Measurements from ENCODE around the gene PROSER3. TPM values are rescaled to one million over a fixed set of nuclear protein-coding genes. Genes with fewer than 3 reads are reported as not detected.

The PROSER3 gene
- total and polyA plus RNA-seq, 7 donors: 4.2 to 16.2 (median 8.7) TPM

DNA sequence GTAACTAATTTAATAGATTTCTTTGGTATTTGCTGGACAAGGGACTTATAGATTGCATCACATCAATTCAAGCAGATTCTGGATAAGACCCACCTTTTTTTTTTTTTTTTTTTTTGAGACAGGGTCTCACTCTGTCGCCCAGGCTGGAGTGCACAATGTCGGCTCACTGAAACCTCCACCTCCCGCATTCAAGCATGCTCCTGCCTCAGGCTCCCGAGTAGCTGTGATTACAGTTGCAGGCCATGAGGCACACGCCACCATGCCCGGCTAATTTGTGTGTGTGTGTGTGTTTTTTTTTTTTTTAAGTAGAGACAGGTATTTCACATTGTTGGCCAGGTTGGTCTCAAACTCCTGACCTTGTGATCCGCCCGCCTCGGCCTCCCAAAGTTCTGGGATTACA is 58.9 kb downstream of the PROSER3 start:
- WGBS, 3 donors: 66 to 76% (median 75%) methylated on average over 9 of the region's 9 CpGs
- Histone ChIP-seq H3K9me3 (no peaks in the 10 kb centered on the region), H3K27me3 (ENCODE audit: insufficient read depth in 3 of 3, low read length in 2 of 3) (peaks cover 0 to 40% (median 6%) of the 10 kb centered on the region in 3 donors), H3K27ac (no peak overlapping the region), H3K4me3 (no peak overlapping the region), H3K4me1 (no peaks in the 10 kb centered on the region), H3K36me3 (ENCODE audit: insufficient read depth in 1 of 2, low read depth in 1 of 2) (no peaks in the 10 kb centered on the region)
- intact Hi-C loops (cut with DNase I): no loop called here
- TF ChIP-seq, protein P1, sequence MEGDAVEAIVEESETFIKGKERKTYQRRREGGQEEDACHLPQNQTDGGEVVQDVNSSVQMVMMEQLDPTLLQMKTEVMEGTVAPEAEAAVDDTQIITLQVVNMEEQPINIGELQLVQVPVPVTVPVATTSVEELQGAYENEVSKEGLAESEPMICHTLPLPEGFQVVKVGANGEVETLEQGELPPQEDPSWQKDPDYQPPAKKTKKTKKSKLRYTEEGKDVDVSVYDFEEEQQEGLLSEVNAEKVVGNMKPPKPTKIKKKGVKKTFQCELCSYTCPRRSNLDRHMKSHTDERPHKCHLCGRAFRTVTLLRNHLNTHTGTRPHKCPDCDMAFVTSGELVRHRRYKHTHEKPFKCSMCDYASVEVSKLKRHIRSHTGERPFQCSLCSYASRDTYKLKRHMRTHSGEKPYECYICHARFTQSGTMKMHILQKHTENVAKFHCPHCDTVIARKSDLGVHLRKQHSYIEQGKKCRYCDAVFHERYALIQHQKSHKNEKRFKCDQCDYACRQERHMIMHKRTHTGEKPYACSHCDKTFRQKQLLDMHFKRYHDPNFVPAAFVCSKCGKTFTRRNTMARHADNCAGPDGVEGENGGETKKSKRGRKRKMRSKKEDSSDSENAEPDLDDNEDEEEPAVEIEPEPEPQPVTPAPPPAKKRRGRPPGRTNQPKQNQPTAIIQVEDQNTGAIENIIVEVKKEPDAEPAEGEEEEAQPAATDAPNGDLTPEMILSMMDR (IDR thresholded peaks at IDR 0.05): no peak
- DNase-seq (no peak), ATAC-seq (no peak)

DNA sequence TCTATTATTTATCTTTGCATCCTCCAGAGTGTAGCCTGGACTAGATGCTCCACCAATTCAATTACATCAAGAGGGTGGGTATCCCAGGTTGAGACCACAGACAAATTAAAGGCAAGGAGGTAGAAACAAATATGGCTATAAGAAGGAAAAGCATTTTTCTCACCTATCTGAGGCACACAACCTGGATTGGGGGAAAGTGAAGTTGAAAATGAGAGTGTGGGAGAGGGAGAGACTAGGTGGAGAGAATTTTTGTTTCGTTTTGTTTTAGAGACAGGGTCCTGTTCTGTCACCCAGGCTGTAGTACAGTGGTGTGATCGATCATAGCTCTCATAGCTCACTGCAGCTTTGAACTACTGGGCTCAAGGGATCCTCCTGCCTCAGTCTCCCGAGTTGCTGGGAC is 60.5 kb downstream of the PROSER3 start:
- ATAC-seq (no peak), DNase-seq (no peak)
- H3K9me3 ChIP-seq: no peaks in the 10 kb centered on the region
- H3K36me3 ChIP-seq (ENCODE audit: insufficient read depth in 1 of 2, low read depth in 1 of 2): no peaks in the 10 kb centered on the region
- 48 to 67% (median 56%) methylated on average over 3 of the region's 3 CpGs for WGBS, 3 donors
- H3K4me1 ChIP-seq: no peaks in the 10 kb centered on the region
- TF ChIP-seq, protein P1 (IDR thresholded peaks at IDR 0.05): no peak
- intact Hi-C loops (cut with DNase I): no loop called here
- peaks cover 0 to 36% (median 6%) of the 10 kb centered on the region in 3 donors for H3K27me3 ChIP-seq (ENCODE audit: insufficient read depth in 3 of 3, low read length in 2 of 3)
- no peak overlapping the region for H3K27ac ChIP-seq
- H3K4me3 ChIP-seq: no peak overlapping the region

Other genes starting within 250 kb of the PROSER3 start
- gene DMKN, start 244.5 kb upstream of the PROSER3 start, total RNA-seq: under 1 TPM in 3 of 4 donors, not detected in 1; 0.44 to 0.63 (median 0.45) TPM
- gene DMKN, start 244.5 kb upstream of the PROSER3 start, polyA plus RNA-seq: under 1 TPM; 0.21 to 0.77 (median 0.73) TPM
- gene SBSN, start 229.9 kb upstream of the PROSER3 start, total RNA-seq: not detected
- under 1 TPM in 1 of 3 donors, not detected in 2; 0.09 TPM for gene SBSN, start 229.9 kb upstream of the PROSER3 start, polyA plus RNA-seq
- not detected for gene GAPDHS, start 224.7 kb upstream of the PROSER3 start, total RNA-seq
- not detected for gene GAPDHS, start 224.7 kb upstream of the PROSER3 start, polyA plus RNA-seq
- gene TMEM147, start 212.6 kb upstream of the PROSER3 start, total RNA-seq: 100 to 1,000 TPM in 1 of 4 donors, 10 to 100 TPM in 3; 77.1 to 103 (median 85.5) TPM
- 100 to 1,000 TPM; 143 to 245 (median 202) TPM for gene TMEM147, start 212.6 kb upstream of the PROSER3 start, polyA plus RNA-seq
- gene ATP4A, start 194.5 kb upstream of the PROSER3 start, total RNA-seq: not detected
- not detected for gene ATP4A, start 194.5 kb upstream of the PROSER3 start, polyA plus RNA-seq
- not detected for gene PMIS2, start 172.0 kb upstream of the PROSER3 start, total RNA-seq
- gene PMIS2, start 172.0 kb upstream of the PROSER3 start, polyA plus RNA-seq: not detected
- 1 to 10 TPM; 2.5 to 6.1 (median 4.8) TPM for gene HAUS5, start 145.4 kb upstream of the PROSER3 start, total RNA-seq
- 1 to 10 TPM; 3.3 to 3.9 (median 3.6) TPM for gene HAUS5, start 145.4 kb upstream of the PROSER3 start, polyA plus RNA-seq
- 10 to 100 TPM; 50.1 to 68.1 (median 59.1) TPM for gene RBM42, start 129.1 kb upstream of the PROSER3 start, total RNA-seq
- gene RBM42, start 129.1 kb upstream of the PROSER3 start, polyA plus RNA-seq: 10 to 100 TPM; 53.2 to 69.1 (median 61.1) TPM
- not detected for gene ETV2, start 116.4 kb upstream of the PROSER3 start, total RNA-seq
- gene ETV2, start 116.4 kb upstream of the PROSER3 start, polyA plus RNA-seq: under 1 TPM; 0.19 to 0.23 (median 0.20) TPM
- 100 to 1,000 TPM; 631 to 878 (median 757) TPM for gene COX6B1, start 109.9 kb upstream of the PROSER3 start, total RNA-seq
- 1,000 to 10,000 TPM in 2 of 3 donors, 100 to 1,000 TPM in 1; 912 to 1,724 (median 1,459) TPM for gene COX6B1, start 109.9 kb upstream of the PROSER3 start, polyA plus RNA-seq
- gene UPK1A, start 91.7 kb upstream of the PROSER3 start, total RNA-seq: not detected
- under 1 TPM; 0.17 to 0.31 (median 0.24) TPM for gene UPK1A, start 91.7 kb upstream of the PROSER3 start, polyA plus RNA-seq
- not detected for gene ZBTB32, start 53.6 kb upstream of the PROSER3 start, total RNA-seq
- gene ZBTB32, start 53.6 kb upstream of the PROSER3 start, polyA plus RNA-seq: under 1 TPM in 2 of 3 donors, not detected in 1; 0.08 to 0.10 TPM
- gene KMT2B, start 40.2 kb upstream of the PROSER3 start, total RNA-seq: 10 to 100 TPM; 18.0 to 29.0 (median 23.4) TPM
- gene KMT2B, start 40.2 kb upstream of the PROSER3 start, polyA plus RNA-seq: 10 to 100 TPM; 13.4 to 20.0 (median 19.2) TPM
- gene IGFLR1, start 15.7 kb upstream of the PROSER3 start, total RNA-seq: 10 to 100 TPM in 1 of 4 donors, 1 to 10 TPM in 3; 2.0 to 12.4 (median 2.4) TPM
- gene IGFLR1, start 15.7 kb upstream of the PROSER3 start, polyA plus RNA-seq: 10 to 100 TPM in 1 of 3 donors, 1 to 10 TPM in 2; 5.8 to 11.9 (median 9.9) TPM
- 10 to 100 TPM; 13.3 to 28.7 (median 19.6) TPM for gene U2AF1L4, start 12.8 kb upstream of the PROSER3 start, total RNA-seq
- gene U2AF1L4, start 12.8 kb upstream of the PROSER3 start, polyA plus RNA-seq: 10 to 100 TPM; 12.3 to 26.6 (median 13.6) TPM
- 10 to 100 TPM; 34.7 to 41.0 (median 36.7) TPM for gene PSENEN, start 12.5 kb upstream of the PROSER3 start, total RNA-seq
- 100 to 1,000 TPM in 1 of 3 donors, 10 to 100 TPM in 2; 61.6 to 116 (median 67.7) TPM for gene PSENEN, start 12.5 kb upstream of the PROSER3 start, polyA plus RNA-seq
- gene LIN37, start 9.6 kb upstream of the PROSER3 start, total RNA-seq: 10 to 100 TPM in 1 of 4 donors, 1 to 10 TPM in 3; 3.1 to 14.5 (median 7.9) TPM
- 10 to 100 TPM; 17.8 to 26.8 (median 23.1) TPM for gene LIN37, start 9.6 kb upstream of the PROSER3 start, polyA plus RNA-seq
- 1,000 to 10,000 TPM in 1 of 4 donors, 100 to 1,000 TPM in 3; 656 to 1,308 (median 674) TPM for gene HSPB6, start 1.1 kb upstream of the PROSER3 start, total RNA-seq
- 100 to 1,000 TPM; 303 to 719 (median 476) TPM for gene HSPB6, start 1.1 kb upstream of the PROSER3 start, polyA plus RNA-seq
- 1 to 10 TPM in 3 of 4 donors, under 1 TPM in 1; 0.68 to 4.0 (median 2.2) TPM for gene ARHGAP33, start 17.4 kb downstream of the PROSER3 start, total RNA-seq
- 1 to 10 TPM in 2 of 3 donors, under 1 TPM in 1; 0.96 to 1.4 (median 1.3) TPM for gene ARHGAP33, start 17.4 kb downstream of the PROSER3 start, polyA plus RNA-seq
- gene PRODH2, start 54.7 kb downstream of the PROSER3 start, total RNA-seq: not detected
- gene PRODH2, start 54.7 kb downstream of the PROSER3 start, polyA plus RNA-seq: not detected
- gene NPHS1, start 94.3 kb downstream of the PROSER3 start, total RNA-seq: not detected
- gene NPHS1, start 94.3 kb downstream of the PROSER3 start, polyA plus RNA-seq: not detected
- gene KIRREL2, start 98.7 kb downstream of the PROSER3 start, total RNA-seq: not detected
- gene KIRREL2, start 98.7 kb downstream of the PROSER3 start, polyA plus RNA-seq: not detected
- gene APLP1, start 110.4 kb downstream of the PROSER3 start, total RNA-seq: 1 to 10 TPM in 1 of 4 donors, under 1 TPM in 3; 0.48 to 4.1 (median 0.78) TPM
- 1 to 10 TPM in 1 of 3 donors, under 1 TPM in 2; 0.48 to 2.2 (median 1.00) TPM for gene APLP1, start 110.4 kb downstream of the PROSER3 start, polyA plus RNA-seq
- 1 to 10 TPM in 3 of 4 donors, under 1 TPM in 1; 0.90 to 2.2 (median 1.5) TPM for gene NFKBID, start 142.4 kb downstream of the PROSER3 start, total RNA-seq
- gene NFKBID, start 142.4 kb downstream of the PROSER3 start, polyA plus RNA-seq: 1 to 10 TPM in 2 of 3 donors, under 1 TPM in 1; 0.75 to 1.6 (median 1.2) TPM
- gene HCST, start 144.4 kb downstream of the PROSER3 start, total RNA-seq: 1 to 10 TPM; 1.7 to 4.7 (median 3.1) TPM
- gene HCST, start 144.4 kb downstream of the PROSER3 start, polyA plus RNA-seq: 1 to 10 TPM; 1.1 to 4.2 (median 3.5) TPM
- 10 to 100 TPM in 3 of 4 donors, 1 to 10 TPM in 1; 9.4 to 22.1 (median 14.2) TPM for gene TYROBP, start 150.1 kb downstream of the PROSER3 start, total RNA-seq
- gene TYROBP, start 150.1 kb downstream of the PROSER3 start, polyA plus RNA-seq: 10 to 100 TPM in 2 of 3 donors, 1 to 10 TPM in 1; 7.8 to 19.1 (median 10.6) TPM
- gene LRFN3, start 178.2 kb downstream of the PROSER3 start, total RNA-seq: 10 to 100 TPM in 2 of 4 donors, 1 to 10 TPM in 2; 7.2 to 11.2 (median 10.0) TPM
- 10 to 100 TPM in 2 of 3 donors, 1 to 10 TPM in 1; 8.6 to 25.6 (median 11.3) TPM for gene LRFN3, start 178.2 kb downstream of the PROSER3 start, polyA plus RNA-seq
- gene SDHAF1, start 237.0 kb downstream of the PROSER3 start, total RNA-seq: 10 to 100 TPM in 2 of 4 donors, 1 to 10 TPM in 2; 7.2 to 17.3 (median 12.2) TPM
- gene SDHAF1, start 237.0 kb downstream of the PROSER3 start, polyA plus RNA-seq: 10 to 100 TPM; 12.7 to 33.3 (median 19.7) TPM

All from psoas muscle (tissue), 8 donors.